Mucosa of descending colon (tissue), 3 donors: Measurements from ENCODE around the gene COBL. TPM values are rescaled to one million over a fixed set of nuclear protein-coding genes. Genes with fewer than 3 reads are reported as not detected.

Experiments
- ATAC-seq: fragments of 200-7000 bp; cut with Tn5 transposase; one replicate; pipeline ENCODE4 v1.9.1; 2020; ENCODE audit warnings: mild to moderate bottlenecking, moderate library complexity
- DNase-seq, 3 donors: peaks; one replicate each; pipeline ENCODE4 v3.0.0-alpha.2; 2020
- H3K36me3 ChIP-seq: fragments of 200-600 bp; one replicate; pipeline ENCODE4 v1.8.0; 2021; ENCODE audit warnings: low read depth, mild to moderate bottlenecking
- H3K4me1 ChIP-seq: fragments of 200-600 bp; one replicate; pipeline ENCODE4 v1.8.0; 2021; ENCODE audit warnings: low read depth, mild to moderate bottlenecking
- H3K4me3 ChIP-seq: fragments of 200-600 bp; one replicate; pipeline ENCODE4 v1.8.0; 2021; ENCODE audit warnings: mild to moderate bottlenecking
- H3K9me3 ChIP-seq: fragments of 200-600 bp; one replicate; pipeline ENCODE4 v1.8.0; 2021; ENCODE audit warnings: mild to moderate bottlenecking
- intact Hi-C, 2 donors: fragments of 100-400 bp; cut with DNase I in 1 of 2; cut with micrococcal nuclease in 1 of 2; formaldehyde crosslinking; loops; one replicate each; pipeline versions ENCODE4 v1.11.0 to v1.11.1; 2022; cut with DNase I, micrococcal nuclease
- total RNA-seq, 3 donors: library from RNA; stranded (reverse); fragmentation: NEBNext Ultra II Directional in 2 of 3; extraction: Animal tissue kit (Norgen Biotek cat#: 25700) in 2 of 3; gene quantifications; one replicate each; pipeline versions ENCODE4 v1.2.1 to v1.2.4, GENCODE V29; 2021 to 2023
- TF ChIP-seq, protein P1 (sequence below): fragments of 200-600 bp; IDR thresholded peaks from one replicate; pipeline ENCODE4 v1.8.0; 2022; ENCODE audit warnings: antibody characterized with exemption, mild to moderate bottlenecking
- donor health status: DM: no; HTN: no; CAD: no; lungs with moderate emphysema.
- donor health status: DM: no; HTN: no; CAD: no.
- donor health status: DM: no; HTN: yes; CAD: no.

Gene COBL
- total RNA-seq, 3 donors from 2014 or later = 48.6 to 91.8 (median 56.6) TPM

DNA sequence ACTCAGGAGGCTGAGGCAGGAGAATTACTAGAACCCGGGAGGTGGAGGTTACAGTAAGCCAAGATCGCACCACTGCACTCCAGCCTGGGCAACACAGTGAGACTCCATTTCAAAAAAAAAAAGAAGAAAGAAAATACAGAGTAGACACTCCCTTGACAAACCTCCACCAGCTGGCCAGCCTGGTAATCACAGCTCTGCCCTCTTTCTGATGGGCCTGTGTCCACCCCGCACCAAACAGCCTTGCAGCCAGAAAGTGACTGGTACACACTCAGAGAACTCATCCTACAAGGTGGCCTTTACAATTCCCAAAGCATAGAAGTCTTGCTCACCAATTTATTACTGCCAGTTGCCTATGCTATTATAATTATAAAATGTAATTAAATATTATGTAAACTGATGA is 66.6 kb downstream of the COBL start:
- TF ChIP-seq, protein P1, sequence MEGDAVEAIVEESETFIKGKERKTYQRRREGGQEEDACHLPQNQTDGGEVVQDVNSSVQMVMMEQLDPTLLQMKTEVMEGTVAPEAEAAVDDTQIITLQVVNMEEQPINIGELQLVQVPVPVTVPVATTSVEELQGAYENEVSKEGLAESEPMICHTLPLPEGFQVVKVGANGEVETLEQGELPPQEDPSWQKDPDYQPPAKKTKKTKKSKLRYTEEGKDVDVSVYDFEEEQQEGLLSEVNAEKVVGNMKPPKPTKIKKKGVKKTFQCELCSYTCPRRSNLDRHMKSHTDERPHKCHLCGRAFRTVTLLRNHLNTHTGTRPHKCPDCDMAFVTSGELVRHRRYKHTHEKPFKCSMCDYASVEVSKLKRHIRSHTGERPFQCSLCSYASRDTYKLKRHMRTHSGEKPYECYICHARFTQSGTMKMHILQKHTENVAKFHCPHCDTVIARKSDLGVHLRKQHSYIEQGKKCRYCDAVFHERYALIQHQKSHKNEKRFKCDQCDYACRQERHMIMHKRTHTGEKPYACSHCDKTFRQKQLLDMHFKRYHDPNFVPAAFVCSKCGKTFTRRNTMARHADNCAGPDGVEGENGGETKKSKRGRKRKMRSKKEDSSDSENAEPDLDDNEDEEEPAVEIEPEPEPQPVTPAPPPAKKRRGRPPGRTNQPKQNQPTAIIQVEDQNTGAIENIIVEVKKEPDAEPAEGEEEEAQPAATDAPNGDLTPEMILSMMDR = no peak
- no peaks in the 10 kb centered on the region for H3K36me3 ChIP-seq
- peaks cover 3% of the 10 kb centered on the region for H3K4me1 ChIP-seq
- ATAC-seq (peak; percentile 59), DNase-seq (peak in 1 of 3 donors; percentile 39)
- intact Hi-C loops = no loop called here
- no peak overlapping the region for H3K4me3 ChIP-seq
- no peaks in the 10 kb centered on the region for H3K9me3 ChIP-seq

DNA sequence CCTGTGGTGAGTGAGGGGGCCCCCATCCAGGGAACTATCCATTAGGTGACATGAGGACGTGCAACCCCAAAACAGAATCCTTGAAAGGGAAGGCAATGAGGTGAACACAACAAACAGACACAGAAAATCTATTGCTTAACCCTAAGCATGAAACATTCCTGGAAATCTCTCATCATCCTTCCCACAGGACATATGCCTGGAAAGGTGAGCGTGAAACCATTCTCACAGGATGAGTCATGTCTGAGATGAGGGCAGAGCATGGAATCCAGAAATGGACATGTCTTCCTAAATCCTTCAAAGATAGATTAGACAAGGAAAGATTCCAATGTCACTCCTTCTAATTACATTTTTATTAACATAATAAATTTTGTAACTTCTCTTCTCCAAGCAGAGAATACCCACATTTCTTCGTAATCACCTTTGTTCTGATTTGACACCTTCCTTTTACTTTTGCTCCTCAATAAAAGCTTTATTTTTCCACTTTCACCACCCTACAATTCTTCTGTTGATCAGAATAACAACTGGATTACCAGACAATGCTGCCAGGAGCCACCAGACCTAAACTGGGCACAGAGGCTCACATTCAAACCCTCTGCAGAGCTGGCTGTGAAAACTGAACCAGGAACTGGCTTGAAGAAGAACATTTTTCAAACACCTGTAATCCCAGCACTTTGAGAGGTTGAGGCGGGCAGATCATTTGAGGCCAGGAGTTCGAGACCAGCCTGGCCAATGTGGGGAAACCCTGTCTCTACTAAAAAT is 67.2 kb downstream of the COBL start:
- Histone ChIP-seq H3K36me3 (no peaks in the 10 kb centered on the region), H3K9me3 (no peaks in the 10 kb centered on the region), H3K4me1 (peaks cover 3% of the 10 kb centered on the region), H3K4me3 (no peak overlapping the region)
- TF ChIP-seq, protein P1 = no peak
- no peak for DNase-seq
- intact Hi-C loops = no loop called here
- ATAC-seq = peak; percentile 39

DNA sequence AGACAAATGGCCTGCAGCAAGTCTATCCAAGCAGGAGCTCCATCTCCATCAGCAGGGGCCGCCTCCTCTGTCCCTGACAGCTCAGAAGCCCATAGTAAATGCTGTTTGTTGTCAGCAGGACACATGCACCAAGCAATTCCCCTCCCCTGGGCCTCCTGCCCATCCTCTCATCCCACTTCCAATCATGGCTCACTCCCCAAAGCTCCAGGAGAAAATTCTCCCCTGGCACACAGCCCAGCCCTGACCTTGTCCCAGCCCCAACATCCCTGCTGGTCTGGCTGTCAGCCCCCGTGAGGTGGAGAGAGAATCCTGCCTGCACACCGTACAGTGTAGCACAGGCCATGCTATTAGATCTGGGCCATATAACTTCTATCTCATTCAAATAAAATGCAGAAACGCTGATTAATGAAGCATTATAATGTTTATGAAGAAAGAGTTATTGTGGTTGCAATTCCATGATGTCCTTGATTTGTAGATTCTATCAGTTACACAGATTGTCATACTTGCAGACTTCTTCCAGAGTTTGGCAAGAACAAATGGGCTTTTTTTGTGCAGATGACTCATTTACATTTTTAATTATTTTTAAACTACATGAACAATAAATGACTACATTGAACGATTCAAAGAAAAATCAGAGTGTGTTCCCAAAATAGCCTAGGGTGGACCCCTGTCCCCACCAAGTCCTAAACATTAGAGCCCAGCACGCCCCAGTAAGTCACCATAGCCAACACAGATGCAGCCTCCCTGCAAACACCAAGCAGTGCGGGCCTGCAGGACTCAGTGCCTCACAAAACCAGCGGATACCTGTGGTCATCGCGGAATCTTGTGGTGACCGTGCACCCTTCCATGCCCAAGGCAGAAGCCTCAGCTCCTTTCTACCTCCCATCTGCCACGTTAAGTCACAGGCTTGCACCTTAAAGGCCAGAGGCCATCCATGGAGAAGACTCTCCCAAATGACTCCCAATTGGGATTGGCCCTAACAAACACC is 70.1 kb downstream of the COBL start:
- ATAC-seq = no peak
- no peak overlapping the region for H3K4me3 ChIP-seq
- H3K9me3 ChIP-seq = no peaks in the 10 kb centered on the region
- H3K4me1 ChIP-seq = peaks cover under 1% of the 10 kb centered on the region
- H3K36me3 ChIP-seq = no peaks in the 10 kb centered on the region
- intact Hi-C loops = no loop called here
- no peak for DNase-seq
- TF ChIP-seq, protein P1 = no peak

DNA sequence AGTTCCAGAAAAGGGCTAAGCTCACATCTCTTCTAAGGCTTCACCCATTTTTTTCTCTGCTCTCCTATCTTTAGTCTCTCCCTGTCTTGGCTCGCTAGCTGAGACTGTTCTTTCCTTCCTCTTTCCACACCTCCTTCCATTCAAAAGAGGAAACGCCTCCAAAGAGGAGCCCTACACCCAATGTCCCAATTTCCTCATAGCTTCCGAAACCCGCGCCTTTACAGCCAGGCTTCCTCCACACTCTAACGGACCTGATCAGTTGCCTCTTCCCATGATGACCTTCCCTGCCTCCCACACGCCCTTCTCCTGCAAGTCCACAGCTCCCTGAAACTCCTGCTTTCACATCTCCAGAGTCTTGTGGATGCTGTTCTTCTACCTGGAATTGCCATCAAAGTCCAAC is 71.7 kb downstream of the COBL start:
- Histone ChIP-seq H3K4me1 (no peaks in the 10 kb centered on the region), H3K4me3 (no peak overlapping the region), H3K9me3 (no peaks in the 10 kb centered on the region), H3K36me3 (no peaks in the 10 kb centered on the region)
- ATAC-seq (peak; percentile 14), DNase-seq (no peak)
- TF ChIP-seq, protein P1 = no peak
- intact Hi-C loops = no loop called here

DNA sequence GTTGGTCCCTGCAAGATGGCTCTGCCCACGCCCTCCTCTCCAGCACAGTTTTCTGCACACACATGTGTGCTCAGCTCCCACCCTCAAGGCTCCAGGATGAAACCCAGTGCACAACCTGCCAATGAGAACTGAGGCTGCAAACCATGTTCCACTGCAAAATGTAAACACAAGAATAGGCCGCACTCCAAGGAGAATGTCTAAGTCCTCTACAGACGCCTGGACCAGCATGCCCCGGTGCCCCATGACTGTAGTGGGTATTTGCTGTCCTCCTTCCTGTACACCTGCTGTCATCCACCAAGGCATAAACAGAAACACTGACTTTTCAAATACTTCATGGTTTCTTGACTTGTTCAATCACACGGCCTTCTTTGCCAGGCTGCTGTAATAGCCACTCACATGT is 72.6 kb downstream of the COBL start:
- DNase-seq (no peak), ATAC-seq (no peak)
- Histone ChIP-seq H3K4me3 (no peak overlapping the region), H3K9me3 (no peaks in the 10 kb centered on the region), H3K36me3 (no peaks in the 10 kb centered on the region), H3K4me1 (no peaks in the 10 kb centered on the region)
- TF ChIP-seq, protein P1 = no peak
- intact Hi-C loops = no loop called here
